ENCODE results near the gene ABHD1.

DNA sequence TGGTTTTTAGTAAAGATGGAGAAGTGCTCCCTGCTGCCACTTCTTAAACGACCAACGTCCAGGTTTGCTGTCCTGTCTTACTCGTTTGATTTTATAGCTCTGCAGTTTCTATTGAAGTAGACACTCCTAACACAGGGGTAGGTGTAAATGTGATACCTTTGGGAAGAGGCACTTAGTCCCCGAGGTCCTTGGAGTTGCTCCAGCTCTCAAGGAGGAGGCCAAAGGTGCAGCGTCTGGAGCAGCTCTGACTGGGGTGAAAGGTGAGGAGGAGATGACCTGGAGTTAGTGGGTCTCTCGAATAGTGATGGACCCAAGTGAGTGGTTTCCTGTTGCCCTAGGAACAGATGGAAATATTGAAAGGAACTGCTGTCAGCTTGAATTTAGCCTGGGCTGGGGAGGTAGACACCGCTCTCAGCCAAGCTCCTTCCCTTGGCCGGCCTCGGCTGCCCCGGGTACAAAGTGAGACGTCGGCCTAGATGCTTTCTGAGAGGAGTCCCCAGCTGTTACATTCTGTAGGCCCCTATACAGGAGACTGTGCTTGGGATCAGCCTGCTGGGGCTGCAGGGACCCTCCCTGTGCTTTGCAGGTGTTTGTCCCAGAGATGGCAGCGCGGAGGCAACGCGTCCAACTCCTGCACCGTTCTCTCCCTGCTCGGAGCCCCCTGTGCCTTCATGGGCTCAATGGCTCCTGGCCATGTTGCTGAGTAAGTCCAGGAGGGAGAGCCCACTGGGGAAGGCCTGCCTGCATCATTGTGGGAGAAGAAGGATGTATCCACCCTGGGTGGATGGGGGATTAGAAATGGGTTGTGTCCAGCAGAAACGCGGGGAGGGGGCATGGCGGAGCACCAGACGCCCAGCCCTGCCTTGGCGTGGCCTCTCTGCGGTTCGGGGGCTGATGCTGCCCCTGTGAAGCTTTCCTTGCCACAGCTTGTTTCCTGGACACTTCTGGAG is 31.6 kb upstream of the ABHD1 start:
- TF ChIP-seq, protein P1, sequence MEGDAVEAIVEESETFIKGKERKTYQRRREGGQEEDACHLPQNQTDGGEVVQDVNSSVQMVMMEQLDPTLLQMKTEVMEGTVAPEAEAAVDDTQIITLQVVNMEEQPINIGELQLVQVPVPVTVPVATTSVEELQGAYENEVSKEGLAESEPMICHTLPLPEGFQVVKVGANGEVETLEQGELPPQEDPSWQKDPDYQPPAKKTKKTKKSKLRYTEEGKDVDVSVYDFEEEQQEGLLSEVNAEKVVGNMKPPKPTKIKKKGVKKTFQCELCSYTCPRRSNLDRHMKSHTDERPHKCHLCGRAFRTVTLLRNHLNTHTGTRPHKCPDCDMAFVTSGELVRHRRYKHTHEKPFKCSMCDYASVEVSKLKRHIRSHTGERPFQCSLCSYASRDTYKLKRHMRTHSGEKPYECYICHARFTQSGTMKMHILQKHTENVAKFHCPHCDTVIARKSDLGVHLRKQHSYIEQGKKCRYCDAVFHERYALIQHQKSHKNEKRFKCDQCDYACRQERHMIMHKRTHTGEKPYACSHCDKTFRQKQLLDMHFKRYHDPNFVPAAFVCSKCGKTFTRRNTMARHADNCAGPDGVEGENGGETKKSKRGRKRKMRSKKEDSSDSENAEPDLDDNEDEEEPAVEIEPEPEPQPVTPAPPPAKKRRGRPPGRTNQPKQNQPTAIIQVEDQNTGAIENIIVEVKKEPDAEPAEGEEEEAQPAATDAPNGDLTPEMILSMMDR (IDR thresholded peaks at IDR 0.05): no peak
- TF ChIP-seq POLR2A (IDR thresholded peaks at IDR 0.05) (no peak), POLR2AphosphoS5 (IDR thresholded peaks at IDR 0.05) (no peak), EP300 (IDR thresholded peaks at IDR 0.05; ENCODE audit: low read depth) (no peak)

Measured in transverse colon (tissue), 4 donors.